ENCODE data around the gene SRSF3. TPM values are rescaled to one million over a fixed set of nuclear protein-coding genes. Genes with fewer than 3 reads are reported as not detected.

The SRSF3 gene
- total and polyA plus RNA-seq, 3 experiments from 2014 or later, result 370 to 579 (median 572) TPM

- H3K4me1 ChIP-seq (ENCODE audit: insufficient read depth, low read length), result peaks cover 33% of the 10 kb centered on the region
- DNase-seq, result peak in 4 of 5 donors; percentile 32 to 71 (median 47)
- Mint-ChIP-seq H3K27me3 (peaks cover 0 to 8% of the 10 kb centered on the region in 2 donors), H3K4me1 (peaks cover 32 to 51% (median 47%) of the 10 kb centered on the region in 3 donors), H3K4me3 (peak overlapping the region; percentile 94 to 100 (median 97)), H3K9me3 (peaks cover 0 to 3% (median 0%) of the 10 kb centered on the region in 5 donors), H3K27ac (peak overlapping the region; percentile 98 to 100 (median 99)), H3K36me3 (peaks cover 23 to 47% (median 31%) of the 10 kb centered on the region in 3 donors)
- H3K27me3 ChIP-seq (ENCODE audit: insufficient read depth, low read length, poor library complexity, severe bottlenecking), result no peaks in the 10 kb centered on the region
- H3K4me3 ChIP-seq (ENCODE audit: low read length), result peak overlapping the region; percentile 64
- CTCF ChIA-PET, result interaction anchor here (0.8 to 1.8 kb wide), 6 partner anchors 8 to 1266 kb away, joined by 3 to 5 read pairs (median 3); no protein-coding TSS in a partner anchor
- POLR2A ChIA-PET, result interaction anchor here (1.1 to 8.8 kb wide), 3 partner anchors 11 to 49 kb away, joined by 4 to 107 read pairs (median 6); partner anchors contain the start of gene STK38
- H3K36me3 ChIP-seq (ENCODE audit: insufficient read depth, low read length), result peaks cover 19% of the 10 kb centered on the region
- H3K27ac ChIP-seq (ENCODE audit: low read depth, low read length), result peak overlapping the region; percentile 98
- no peaks in the 10 kb centered on the region for H3K9me3 ChIP-seq (ENCODE audit: low read length)
Measured at GRCh38 chr6:36593569-36594028, 563 bp upstream of the SRSF3 start.

GRCh38 chr6:36594816-36595643 is 868 bp downstream of the SRSF3 start:
- peaks cover 0 to 3% (median 0%) of the 10 kb centered on the region in 5 donors for H3K9me3 Mint-ChIP-seq
- CTCF ChIA-PET, result no interaction called here

GRCh38 chr6:36596356-36596755 is 2.2 kb downstream of the SRSF3 start:
- no peaks in the 10 kb centered on the region for H3K9me3 ChIP-seq (ENCODE audit: low read length)
- peaks cover 60% of the 10 kb centered on the region for H3K4me1 ChIP-seq (ENCODE audit: insufficient read depth, low read length)
- Mint-ChIP-seq H3K36me3 (peaks cover 44 to 73% (median 54%) of the 10 kb centered on the region in 3 donors), H3K4me3 (peak overlapping the region; percentile 94 to 100 (median 97)), H3K27me3 (peaks cover 0 to 9% of the 10 kb centered on the region in 2 donors), H3K27ac (peak overlapping the region; percentile 98 to 100 (median 99)), H3K4me1 (peaks cover 56 to 73% (median 69%) of the 10 kb centered on the region in 3 donors), H3K9me3 (peaks cover 0 to 3% (median 0%) of the 10 kb centered on the region in 5 donors)
- peak overlapping the region; percentile 98 for H3K27ac ChIP-seq (ENCODE audit: low read depth, low read length)
- peaks cover 46% of the 10 kb centered on the region for H3K36me3 ChIP-seq (ENCODE audit: insufficient read depth, low read length)
- peak overlapping the region; percentile 77 for H3K4me3 ChIP-seq (ENCODE audit: low read length)
- no peak for DNase-seq
- ChIA-PET CTCF (interaction anchor here (0.7 to 2.7 kb wide), 3 partner anchors 19 to 173 kb away, joined by 3 to 7 read pairs (median 5); no protein-coding TSS in a partner anchor), POLR2A (interaction anchor here (0.5 to 8.8 kb wide), 5 partner anchors 10 to 75 kb away, joined by 4 to 107 read pairs (median 8); partner anchors contain the start of gene STK38)
- no peaks in the 10 kb centered on the region for H3K27me3 ChIP-seq (ENCODE audit: insufficient read depth, low read length, poor library complexity, severe bottlenecking)

More at GRCh38 chr6:36594816-36595643, 868 bp downstream of the SRSF3 start:
- Histone ChIP-seq H3K9me3 (ENCODE audit: low read length) (no peaks in the 10 kb centered on the region), H3K27me3 (ENCODE audit: insufficient read depth, low read length, poor library complexity, severe bottlenecking) (no peaks in the 10 kb centered on the region), H3K4me1 (ENCODE audit: insufficient read depth, low read length) (peaks cover 47% of the 10 kb centered on the region), H3K27ac (ENCODE audit: low read depth, low read length) (peak overlapping the region; percentile 98), H3K4me3 (ENCODE audit: low read length) (peak overlapping the region; percentile 77), H3K36me3 (ENCODE audit: insufficient read depth, low read length) (peaks cover 33% of the 10 kb centered on the region)
- Mint-ChIP-seq H3K4me3 (peak overlapping the region; percentile 94 to 100 (median 97)), H3K4me1 (peaks cover 46 to 65% (median 61%) of the 10 kb centered on the region in 3 donors), H3K27me3 (peaks cover 0 to 9% of the 10 kb centered on the region in 2 donors), H3K27ac (peak overlapping the region; percentile 98 to 100 (median 99)), H3K36me3 (peaks cover 37 to 61% (median 45%) of the 10 kb centered on the region in 3 donors)
- POLR2A ChIA-PET, result interaction anchor here (0.6 to 8.8 kb wide), 11 partner anchors 8 to 290 kb away, joined by 3 to 107 read pairs (median 6); partner anchors contain the start of gene STK38
- peak in 3 of 5 donors; percentile 27 to 54 (median 37) for DNase-seq

GRCh38 chr6:36597775-36598174 is 3.6 kb downstream of the SRSF3 start:
- Histone ChIP-seq H3K4me1 (ENCODE audit: insufficient read depth, low read length) (peaks cover 64% of the 10 kb centered on the region), H3K9me3 (ENCODE audit: low read length) (no peaks in the 10 kb centered on the region), H3K36me3 (ENCODE audit: insufficient read depth, low read length) (peaks cover 59% of the 10 kb centered on the region), H3K27me3 (ENCODE audit: insufficient read depth, low read length, poor library complexity, severe bottlenecking) (no peaks in the 10 kb centered on the region), H3K4me3 (ENCODE audit: low read length) (peak overlapping the region; percentile 52), H3K27ac (ENCODE audit: low read depth, low read length) (no peak overlapping the region)
- H3K27ac Mint-ChIP-seq, result peak overlapping the region; percentile 82 to 100 (median 99)
- ChIA-PET POLR2A (interaction anchor here (0.7 to 8.8 kb wide), 6 partner anchors 11 to 74 kb away, joined by 3 to 107 read pairs (median 4); partner anchors contain the start of gene STK38), CTCF (interaction anchor here (0.9 to 2.7 kb wide), 7 partner anchors 9 to 175 kb away, joined by 3 to 7 read pairs (median 6); no protein-coding TSS in a partner anchor)
- peaks cover 0 to 3% (median 0%) of the 10 kb centered on the region in 5 donors for H3K9me3 Mint-ChIP-seq
- no peak for DNase-seq
- peak overlapping the region; percentile 94 to 100 (median 97) for H3K4me3 Mint-ChIP-seq
- peaks cover 0 to 9% of the 10 kb centered on the region in 2 donors for H3K27me3 Mint-ChIP-seq
- peaks cover 61 to 74% (median 74%) of the 10 kb centered on the region in 3 donors for H3K4me1 Mint-ChIP-seq
- H3K36me3 Mint-ChIP-seq, result peaks cover 47 to 87% (median 61%) of the 10 kb centered on the region in 3 donors

- H3K27me3 ChIP-seq (ENCODE audit: insufficient read depth, low read length, poor library complexity, severe bottlenecking), result no peaks in the 10 kb centered on the region
- peaks cover 62 to 77% (median 77%) of the 10 kb centered on the region in 3 donors for H3K4me1 Mint-ChIP-seq
- H3K4me3 ChIP-seq (ENCODE audit: low read length), result peak overlapping the region; percentile 52
- H3K27ac Mint-ChIP-seq, result peak overlapping the region; percentile 80 to 99 (median 94)
- peaks cover 64% of the 10 kb centered on the region for H3K36me3 ChIP-seq (ENCODE audit: insufficient read depth, low read length)
- peaks cover 67% of the 10 kb centered on the region for H3K4me1 ChIP-seq (ENCODE audit: insufficient read depth, low read length)
- CTCF ChIA-PET, result interaction anchor here (0.9 to 2.7 kb wide), 8 partner anchors 9 to 175 kb away, joined by 3 to 7 read pairs (median 6); no protein-coding TSS in a partner anchor
- peaks cover 0 to 3% (median 0%) of the 10 kb centered on the region in 5 donors for H3K9me3 Mint-ChIP-seq
- H3K27ac ChIP-seq (ENCODE audit: low read depth, low read length), result peak overlapping the region; percentile 4
- peaks cover 0 to 9% of the 10 kb centered on the region in 2 donors for H3K27me3 Mint-ChIP-seq
- DNase-seq, result no peak
- peaks cover 47 to 92% (median 63%) of the 10 kb centered on the region in 3 donors for H3K36me3 Mint-ChIP-seq
- POLR2A ChIA-PET, result interaction anchor here (0.7 to 8.8 kb wide), 5 partner anchors 12 to 75 kb away, joined by 4 to 107 read pairs (median 5); partner anchors contain the start of gene STK38
- H3K4me3 Mint-ChIP-seq, result peak overlapping the region; percentile 89 to 99 (median 96)
- H3K9me3 ChIP-seq (ENCODE audit: low read length), result no peaks in the 10 kb centered on the region
Measured at GRCh38 chr6:36598326-36598725, 4.2 kb downstream of the SRSF3 start.

- Histone ChIP-seq H3K36me3 (ENCODE audit: insufficient read depth, low read length) (peaks cover 69% of the 10 kb centered on the region), H3K9me3 (ENCODE audit: low read length) (no peaks in the 10 kb centered on the region), H3K27me3 (ENCODE audit: insufficient read depth, low read length, poor library complexity, severe bottlenecking) (no peaks in the 10 kb centered on the region), H3K4me1 (ENCODE audit: insufficient read depth, low read length) (peaks cover 67% of the 10 kb centered on the region), H3K27ac (ENCODE audit: low read depth, low read length) (peak overlapping the region; percentile 20), H3K4me3 (ENCODE audit: low read length) (peak overlapping the region; percentile 52)
- Mint-ChIP-seq H3K27me3 (peaks cover 0 to 7% of the 10 kb centered on the region in 2 donors), H3K36me3 (peaks cover 50 to 95% (median 67%) of the 10 kb centered on the region in 3 donors), H3K4me1 (peaks cover 62 to 77% (median 77%) of the 10 kb centered on the region in 3 donors), H3K4me3 (peak overlapping the region; percentile 89 to 99 (median 96)), H3K9me3 (peaks cover 0 to 3% (median 0%) of the 10 kb centered on the region in 5 donors), H3K27ac (peak overlapping the region; percentile 26 to 99 (median 94))
- CTCF ChIA-PET, result interaction anchor here (0.9 to 1.9 kb wide), 5 partner anchors 53 to 71 kb away, joined by 3 to 7 read pairs (median 4); no protein-coding TSS in a partner anchor
- DNase-seq, result no peak
- POLR2A ChIA-PET, result interaction anchor here (0.6 to 8.8 kb wide), 3 partner anchors 12 to 395 kb away, joined by 3 to 107 read pairs (median 5); partner anchors contain the start of gene STK38
Measured at GRCh38 chr6:36598739-36599318, 4.7 kb downstream of the SRSF3 start.

GRCh38 chr6:36599791-36600209 is 5.6 kb downstream of the SRSF3 start:
- Histone ChIP-seq H3K4me3 (ENCODE audit: low read length) (peak overlapping the region; percentile 52), H3K36me3 (ENCODE audit: insufficient read depth, low read length) (peaks cover 79% of the 10 kb centered on the region), H3K9me3 (ENCODE audit: low read length) (no peaks in the 10 kb centered on the region), H3K4me1 (ENCODE audit: insufficient read depth, low read length) (peaks cover 76% of the 10 kb centered on the region), H3K27ac (ENCODE audit: low read depth, low read length) (no peak overlapping the region), H3K27me3 (ENCODE audit: insufficient read depth, low read length, poor library complexity, severe bottlenecking) (no peaks in the 10 kb centered on the region)
- Mint-ChIP-seq H3K27ac (peak overlapping the region; percentile 80 to 99 (median 92)), H3K4me3 (peak overlapping the region; percentile 89 to 99 (median 96)), H3K4me1 (peaks cover 71 to 87% (median 81%) of the 10 kb centered on the region in 3 donors), H3K27me3 (peaks cover 0 to 3% of the 10 kb centered on the region in 2 donors), H3K36me3 (peaks cover 54 to 96% (median 72%) of the 10 kb centered on the region in 3 donors), H3K9me3 (no peaks in the 10 kb centered on the region)
- DNase-seq, result peak; percentile 58 to 77 (median 64)
- ChIA-PET CTCF (interaction anchor here (1.0 to 1.6 kb wide), 3 partner anchors 56 to 176 kb away, joined by 3 to 4 read pairs (median 4); no protein-coding TSS in a partner anchor), POLR2A (interaction anchor here (1.0 to 8.8 kb wide), 2 partner anchors 55 to 156 kb away, joined by 6 to 107 read pairs; partner anchors contain the start of gene STK38)

All from CD8-positive, alpha-beta memory T cell (primary cell).